Gastrocnemius medialis (tissue), 4 donors: Measurements from ENCODE around the gene MUC5B. TPM values are rescaled to one million over a fixed set of nuclear protein-coding genes. Genes with fewer than 3 reads are reported as not detected.

Experiments used
- ATAC-seq, 2 donors: fragments of 150-250 bp; one replicate each; pipeline ENCODE4 v1.9.1; 2016
- DNase-seq, 2 donors: peaks; one replicate each; pipeline ENCODE4 v3.0.0-alpha.2; 2019
- H3K27ac ChIP-seq, 4 donors: fragments of 200-600 bp; sonication (generic); 1 replicate in 1 of 4; 2 replicates in 3 of 4; pipeline ENCODE4 v1.5.1; 2016 to 2018; ENCODE audit warnings: mild to moderate bottlenecking in 2 of 4, moderate library complexity in 1 of 4
- H3K27me3 ChIP-seq, 3 donors: fragments of 200-600 bp; sonication (generic) in 2 of 3; 1 replicate in 1 of 3; 2 replicates in 2 of 3; pipeline versions ENCODE4 v1.5.1 to v1.6.0; 2016 to 2019; ENCODE audit warnings: mild to moderate bottlenecking in 1 of 3, moderate library complexity in 1 of 3
- H3K36me3 ChIP-seq, 2 donors: fragments of 200-600 bp; sonication (generic) in 1 of 2; one replicate each; pipeline ENCODE4 v1.5.1; 2017 to 2018
- H3K4me1 ChIP-seq, 2 donors: fragments of 200-600 bp; sonication (generic) in 1 of 2; one replicate each; pipeline ENCODE4 v1.5.1; 2016 to 2017; ENCODE audit warnings: mild to moderate bottlenecking in 2 of 2
- H3K4me3 ChIP-seq, 4 donors: fragments of 200-600 bp; sonication (generic) in 3 of 4; 1 replicate in 1 of 4; 2 replicates in 3 of 4; pipeline ENCODE4 v1.5.1; 2016 to 2019; ENCODE audit warnings: mild to moderate bottlenecking in 2 of 4
- H3K9me3 ChIP-seq, 3 donors: fragments of 200-600 bp; sonication (generic) in 2 of 3; 1 replicate in 1 of 3; 2 replicates in 2 of 3; pipeline ENCODE4 v1.5.1; 2016 to 2019
- CTCF ChIP-seq, 5 experiments: fragments of 450-650 bp in 3 of 5; fragments of 200-600 bp in 2 of 5; sonication (generic) in 2 of 5; IDR thresholded peaks in 4 of 5; conservative IDR thresholded peaks in 1 of 5; 1 replicate in 4 of 5; 2 replicates in 1 of 5; pipeline ENCODE4 v1.5.1; 2016 to 2019; ENCODE audit warnings: antibody characterized with exemption in 5 of 5, mild to moderate bottlenecking in 3 of 5, moderate library complexity in 3 of 5
- POLR2A ChIP-seq, 2 donors: fragments of 450-650 bp; IDR thresholded peaks; one replicate each; pipeline ENCODE4 v1.6.1; 2017; ENCODE audit warnings: antibody characterized with exemption in 2 of 2, mild to moderate bottlenecking in 2 of 2, moderate library complexity in 2 of 2
- in situ Hi-C, 4 donors: fragments of 200-750 bp; cut with MboI; loops; one replicate each; pipeline versions ENCODE4 v1.15.0 to v1.8.0; 2017; ENCODE audit warnings: low sequenced_read_pairs in 4 of 4
- intact Hi-C: fragments of 100-400 bp; cut with DNase I; formaldehyde crosslinking; loops from one replicate; pipeline ENCODE4 v1.15.1; 2023; ENCODE audit warnings: low total_unique reads
- total RNA-seq, 4 donors: library from RNA; depleted of rRNA; stranded (reverse); fragments of >200 nt; gene quantifications; one replicate each; pipeline versions ENCODE4 v1.1.0 to v1.2.3, GENCODE V29; 2016

Gene MUC5B
- total RNA-seq, 4 donors from 2014 or later: 0.17 TPM; not detected in 3

- Histone ChIP-seq H3K27ac (no peak overlapping the region), H3K36me3 (peaks cover 0 to 30% of the 10 kb centered on the region in 2 donors), H3K4me3 (no peak overlapping the region), H3K4me1 (no peaks in the 10 kb centered on the region), H3K9me3 (no peaks in the 10 kb centered on the region), H3K27me3 (no peaks in the 10 kb centered on the region)
- intact Hi-C loops: no loop called here
- in situ Hi-C loops: no loop called here
- TF ChIP-seq CTCF (IDR thresholded peaks at IDR 0.05 in 4 of 5, conservative IDR thresholded peaks at IDR 0.05 in 1 of 5): no peak
- no peak for TF ChIP-seq POLR2A (IDR thresholded peaks at IDR 0.05)
- DNase-seq (no peak), ATAC-seq (peak in 1 of 2 donors; percentile 12)
These were observed 53.4 kb downstream of the MUC5B start for GRCh38 chr11:1276041-1276790.

GRCh38 chr11:1276866-1277615 lies 54.2 kb downstream of the MUC5B start:
- no peak for DNase-seq
- TF ChIP-seq CTCF (IDR thresholded peaks at IDR 0.05 in 4 of 5, conservative IDR thresholded peaks at IDR 0.05 in 1 of 5) (no peak), POLR2A (IDR thresholded peaks at IDR 0.05) (no peak)
- intact Hi-C loops (no loop called here), in situ Hi-C loops (no loop called here)
- Histone ChIP-seq H3K27ac (no peak overlapping the region), H3K9me3 (no peaks in the 10 kb centered on the region), H3K4me3 (no peak overlapping the region), H3K36me3 (peaks cover 0 to 35% of the 10 kb centered on the region in 2 donors), H3K27me3 (no peaks in the 10 kb centered on the region), H3K4me1 (no peaks in the 10 kb centered on the region)
- no peak for ATAC-seq

- Histone ChIP-seq H3K9me3 (no peaks in the 10 kb centered on the region), H3K36me3 (peaks cover 0 to 38% of the 10 kb centered on the region in 2 donors), H3K4me1 (no peaks in the 10 kb centered on the region), H3K27me3 (no peaks in the 10 kb centered on the region), H3K27ac (no peak overlapping the region), H3K4me3 (no peak overlapping the region)
- DNase-seq: no peak
- ATAC-seq: no peak
- TF ChIP-seq CTCF (IDR thresholded peaks at IDR 0.05 in 4 of 5, conservative IDR thresholded peaks at IDR 0.05 in 1 of 5): no peak
- intact Hi-C loops (no loop called here), in situ Hi-C loops (no loop called here)
These were observed 55.2 kb downstream of the MUC5B start for GRCh38 chr11:1277936-1278512.

- DNase-seq: no peak
- Histone ChIP-seq H3K9me3 (no peaks in the 10 kb centered on the region), H3K27me3 (no peaks in the 10 kb centered on the region), H3K4me1 (no peaks in the 10 kb centered on the region), H3K27ac (no peak overlapping the region), H3K4me3 (no peak overlapping the region), H3K36me3 (peaks cover 0 to 48% of the 10 kb centered on the region in 2 donors)
- no peak for TF ChIP-seq POLR2A (IDR thresholded peaks at IDR 0.05)
- no peak for ATAC-seq
- in situ Hi-C loops (no loop called here), intact Hi-C loops (no loop called here)
These were observed 56.2 kb downstream of the MUC5B start for GRCh38 chr11:1278766-1279673.
